LNCAP (cell line): Measurements from ENCODE around the gene SUCLG1.

ENCODE experiments used
- TF ChIP-seq, protein P1 (sequence below): fragments of 450-650 bp; IDR thresholded peaks from 2 replicates; pipeline ENCODE4 v1.5.1; 2017; ENCODE audit warnings: mild to moderate bottlenecking

The SUCLG1 gene

DNA sequence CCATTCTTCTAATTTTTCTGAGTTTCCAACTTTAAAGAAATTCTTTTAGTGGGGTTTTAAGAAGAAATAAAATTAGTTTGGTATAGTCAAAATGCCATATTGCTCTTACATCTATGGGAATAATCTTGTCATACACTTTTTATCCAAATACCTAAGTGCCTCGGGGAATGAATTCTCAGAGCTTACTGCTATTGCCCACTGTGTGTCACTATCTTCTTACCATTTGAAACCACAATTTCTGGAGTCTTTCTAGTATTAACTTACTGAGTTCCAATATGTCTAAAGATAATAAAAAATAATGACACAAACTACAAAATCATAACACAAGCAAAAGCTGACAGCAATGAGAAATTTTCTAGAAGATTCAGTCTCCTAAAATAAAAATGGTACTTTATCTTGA lies 33.5 kb upstream of the SUCLG1 start:
- TF ChIP-seq, protein P1, sequence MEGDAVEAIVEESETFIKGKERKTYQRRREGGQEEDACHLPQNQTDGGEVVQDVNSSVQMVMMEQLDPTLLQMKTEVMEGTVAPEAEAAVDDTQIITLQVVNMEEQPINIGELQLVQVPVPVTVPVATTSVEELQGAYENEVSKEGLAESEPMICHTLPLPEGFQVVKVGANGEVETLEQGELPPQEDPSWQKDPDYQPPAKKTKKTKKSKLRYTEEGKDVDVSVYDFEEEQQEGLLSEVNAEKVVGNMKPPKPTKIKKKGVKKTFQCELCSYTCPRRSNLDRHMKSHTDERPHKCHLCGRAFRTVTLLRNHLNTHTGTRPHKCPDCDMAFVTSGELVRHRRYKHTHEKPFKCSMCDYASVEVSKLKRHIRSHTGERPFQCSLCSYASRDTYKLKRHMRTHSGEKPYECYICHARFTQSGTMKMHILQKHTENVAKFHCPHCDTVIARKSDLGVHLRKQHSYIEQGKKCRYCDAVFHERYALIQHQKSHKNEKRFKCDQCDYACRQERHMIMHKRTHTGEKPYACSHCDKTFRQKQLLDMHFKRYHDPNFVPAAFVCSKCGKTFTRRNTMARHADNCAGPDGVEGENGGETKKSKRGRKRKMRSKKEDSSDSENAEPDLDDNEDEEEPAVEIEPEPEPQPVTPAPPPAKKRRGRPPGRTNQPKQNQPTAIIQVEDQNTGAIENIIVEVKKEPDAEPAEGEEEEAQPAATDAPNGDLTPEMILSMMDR = peak; percentile 31; the same call in 1 of the 2 replicates

DNA sequence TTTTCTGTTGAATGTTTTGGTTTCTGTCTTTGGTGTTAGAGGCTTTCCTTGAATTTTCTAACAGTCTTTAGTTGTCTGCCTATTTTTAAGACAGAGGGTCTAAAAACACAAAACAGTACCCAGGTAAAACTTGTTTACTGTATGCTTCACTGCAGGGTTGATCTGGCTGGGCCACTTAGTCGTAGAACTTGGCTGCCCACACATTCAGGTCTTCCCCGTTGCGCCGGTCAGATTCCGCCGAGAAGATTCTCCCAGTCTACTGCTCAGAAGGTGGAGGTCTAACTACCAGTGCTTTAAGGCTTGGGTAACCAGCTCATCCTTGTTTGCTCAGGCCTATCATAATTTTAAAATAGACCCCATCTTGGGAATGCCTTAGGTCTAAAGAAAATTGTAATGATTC lies 32.7 kb upstream of the SUCLG1 start:
- TF ChIP-seq, protein P1 = no peak

GRCh38 chr2:84491256-84491655 lies 32.2 kb upstream of the SUCLG1 start:
- TF ChIP-seq, protein P1 = no peak

GRCh38 chr2:84487298-84487996 lies 28.4 kb upstream of the SUCLG1 start:
- TF ChIP-seq, protein P1 = no peak

GRCh38 chr2:84486441-84487115 lies 27.5 kb upstream of the SUCLG1 start:
- TF ChIP-seq, protein P1 = no peak

GRCh38 chr2:84483320-84483719 lies 24.2 kb upstream of the SUCLG1 start:
- TF ChIP-seq, protein P1 = no peak

- TF ChIP-seq, protein P1 = no peak
These were observed 23.5 kb upstream of the SUCLG1 start for GRCh38 chr2:84482603-84483002.
